Natural killer cell (primary cell): ENCODE measurements around the gene HEATR5B. TPM values are rescaled to one million over a fixed set of nuclear protein-coding genes. Genes with fewer than 3 reads are reported as not detected.

Experiments used
- ATAC-seq, 3 donors: fragments of 150-1000 bp in 2 of 3; fragments of 200-7000 bp in 1 of 3; cut with Tn5 transposase; 1 replicate in 1 of 3; 2 replicates in 2 of 3; pipeline ENCODE4 v1.10.0; 2021; ENCODE audit warnings: mild to moderate bottlenecking in 2 of 3, moderate library complexity in 2 of 3
- DNase-seq, 2 donors: peaks; one replicate each; pipeline versions ENCODE4 v3.0.0 to v3.0.0-alpha.2; 2013 to 2021; ENCODE audit warnings: mixed read lengths in 1 of 2
- H3K27ac ChIP-seq: one replicate; pipeline ENCODE4 v1.5.1; 2013; ENCODE audit warnings: mild to moderate bottlenecking, low read length
- H3K27me3 ChIP-seq: one replicate; pipeline ENCODE4 v1.6.1; 2013; ENCODE audit warnings: low read length; ENCODE audit not compliant: control insufficient read depth, insufficient read depth
- H3K36me3 ChIP-seq: one replicate; pipeline ENCODE4 v1.6.1; 2013; ENCODE audit warnings: low read length; ENCODE audit not compliant: control insufficient read depth, insufficient read depth
- H3K4me1 ChIP-seq: one replicate; pipeline ENCODE4 v1.6.1; 2013; ENCODE audit warnings: low read length; ENCODE audit not compliant: control insufficient read depth, insufficient read depth
- H3K4me3 ChIP-seq: one replicate; pipeline ENCODE4 v1.5.1; 2013; ENCODE audit warnings: low read length
- H3K9me3 ChIP-seq: one replicate; pipeline ENCODE4 v1.6.1; 2013; ENCODE audit warnings: low read length; ENCODE audit not compliant: control insufficient read depth, insufficient read depth
- H3K27ac Mint-ChIP-seq, 2 donors: one replicate each; pipeline ENCODE4 v1.8.0; 2022; ENCODE audit warnings: mild to moderate bottlenecking in 2 of 2, mixed read lengths in 2 of 2, moderate library complexity in 1 of 2
- H3K27me3 Mint-ChIP-seq, 2 donors: one replicate each; pipeline ENCODE4 v1.8.0; 2022; ENCODE audit warnings: low read depth in 2 of 2, mixed read lengths in 2 of 2
- H3K36me3 Mint-ChIP-seq: one replicate; pipeline ENCODE4 v1.8.0; 2022; ENCODE audit warnings: mixed read lengths
- H3K4me1 Mint-ChIP-seq, 2 donors: one replicate each; pipeline ENCODE4 v1.8.0; 2022; ENCODE audit warnings: mixed read lengths in 2 of 2
- H3K4me3 Mint-ChIP-seq: one replicate; pipeline ENCODE4 v1.8.0; 2022; ENCODE audit warnings: mild to moderate bottlenecking, moderate library complexity, mixed read lengths
- H3K9me3 Mint-ChIP-seq, 2 donors: one replicate each; pipeline ENCODE4 v1.8.0; 2022; ENCODE audit warnings: mixed read lengths in 2 of 2
- WGBS: methylation state at CpG from one replicate; pipeline ENCODE4 v1.1.7; 2013; ENCODE audit warnings: missing lambda C conversion rate; ENCODE audit not compliant: insufficient coverage; 5-methylcytosine and 5-hydroxymethylcytosine counted together
- intact Hi-C: fragments of 100-400 bp; cut with micrococcal nuclease; formaldehyde crosslinking; loops from one replicate; pipeline ENCODE4 v1.14.2; 2022
- total RNA-seq, 4 donors: library from RNA; stranded (reverse); fragments of 120-200 nt in 1 of 4; gene quantifications; one replicate each; pipeline versions ENCODE4 v1.2.3 to v1.2.4, GENCODE V29; 2013 to 2022
- TF ChIP-seq, protein P1 (sequence below): fragments of 200-600 bp; IDR thresholded peaks from one replicate; pipeline ENCODE4 v1.8.0; 2022; ENCODE audit warnings: antibody characterized with exemption

The HEATR5B gene
- total RNA-seq, 3 donors from 2014 or later (not counting 1 experiment from before 2014, with no cell fraction given) = 31.1 to 53.9 (median 39.9) TPM

DNA sequence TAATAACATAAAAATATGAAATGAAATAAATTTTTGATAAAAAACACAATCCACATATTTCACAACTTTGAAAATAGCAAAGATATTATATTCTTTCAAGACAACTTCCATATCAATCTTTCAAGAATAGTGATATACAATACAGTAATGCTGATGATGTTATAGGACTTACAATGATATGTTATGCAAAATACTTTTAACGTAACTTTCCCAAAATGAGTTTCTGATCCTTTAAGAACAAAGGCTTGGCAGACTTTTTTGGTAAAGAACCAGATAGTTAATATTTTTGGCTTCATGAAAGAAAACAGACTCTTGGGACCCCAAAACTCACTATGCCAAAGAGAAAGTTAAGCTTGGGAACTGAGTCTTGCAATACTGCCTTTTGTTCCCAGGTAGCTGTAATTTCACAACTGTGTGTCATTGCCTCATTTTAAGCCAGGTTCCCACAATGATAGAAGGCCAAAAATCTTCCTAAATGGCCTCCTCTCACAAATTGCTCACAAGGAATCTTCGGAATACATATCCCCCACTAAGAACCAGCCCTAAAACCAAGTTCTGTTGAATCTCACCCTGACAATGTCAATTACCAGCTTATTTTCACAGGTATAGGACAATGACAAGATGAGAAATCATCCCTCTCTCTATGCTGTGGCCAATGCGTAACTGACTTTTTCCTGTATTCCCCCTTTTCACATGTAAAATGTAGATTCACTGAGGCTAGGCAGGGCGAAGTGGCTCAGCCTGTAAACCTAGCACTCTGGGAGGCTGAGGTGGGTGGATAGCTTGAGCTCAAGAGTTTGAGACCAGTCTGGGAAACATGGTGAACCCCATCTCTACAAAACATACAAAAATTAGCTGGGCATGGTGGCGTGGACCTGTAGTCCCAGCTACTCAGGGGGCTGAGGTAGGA lies 63.0 kb downstream of the HEATR5B start:
- no peak for ATAC-seq
- TF ChIP-seq, protein P1, sequence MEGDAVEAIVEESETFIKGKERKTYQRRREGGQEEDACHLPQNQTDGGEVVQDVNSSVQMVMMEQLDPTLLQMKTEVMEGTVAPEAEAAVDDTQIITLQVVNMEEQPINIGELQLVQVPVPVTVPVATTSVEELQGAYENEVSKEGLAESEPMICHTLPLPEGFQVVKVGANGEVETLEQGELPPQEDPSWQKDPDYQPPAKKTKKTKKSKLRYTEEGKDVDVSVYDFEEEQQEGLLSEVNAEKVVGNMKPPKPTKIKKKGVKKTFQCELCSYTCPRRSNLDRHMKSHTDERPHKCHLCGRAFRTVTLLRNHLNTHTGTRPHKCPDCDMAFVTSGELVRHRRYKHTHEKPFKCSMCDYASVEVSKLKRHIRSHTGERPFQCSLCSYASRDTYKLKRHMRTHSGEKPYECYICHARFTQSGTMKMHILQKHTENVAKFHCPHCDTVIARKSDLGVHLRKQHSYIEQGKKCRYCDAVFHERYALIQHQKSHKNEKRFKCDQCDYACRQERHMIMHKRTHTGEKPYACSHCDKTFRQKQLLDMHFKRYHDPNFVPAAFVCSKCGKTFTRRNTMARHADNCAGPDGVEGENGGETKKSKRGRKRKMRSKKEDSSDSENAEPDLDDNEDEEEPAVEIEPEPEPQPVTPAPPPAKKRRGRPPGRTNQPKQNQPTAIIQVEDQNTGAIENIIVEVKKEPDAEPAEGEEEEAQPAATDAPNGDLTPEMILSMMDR = no peak
- WGBS = 97% methylated on average over 4 of the region's 5 CpGs
- H3K4me3 ChIP-seq = no peak overlapping the region
- H3K9me3 ChIP-seq = no peaks in the 10 kb centered on the region
- no peak overlapping the region for H3K27ac Mint-ChIP-seq
- H3K4me3 Mint-ChIP-seq = no peak overlapping the region
- no peak for DNase-seq
- no peaks in the 10 kb centered on the region for H3K4me1 ChIP-seq
- no peaks in the 10 kb centered on the region for H3K9me3 Mint-ChIP-seq
- intact Hi-C loops = no loop called here
- H3K27me3 ChIP-seq = no peaks in the 10 kb centered on the region
- H3K36me3 Mint-ChIP-seq = peaks cover 16% of the 10 kb centered on the region
- no peak overlapping the region for H3K27ac ChIP-seq
- peaks cover 0 to 4% of the 10 kb centered on the region in 2 donors for H3K4me1 Mint-ChIP-seq
- peaks cover 85% of the 10 kb centered on the region for H3K36me3 ChIP-seq
- H3K27me3 Mint-ChIP-seq = no peaks in the 10 kb centered on the region

DNA sequence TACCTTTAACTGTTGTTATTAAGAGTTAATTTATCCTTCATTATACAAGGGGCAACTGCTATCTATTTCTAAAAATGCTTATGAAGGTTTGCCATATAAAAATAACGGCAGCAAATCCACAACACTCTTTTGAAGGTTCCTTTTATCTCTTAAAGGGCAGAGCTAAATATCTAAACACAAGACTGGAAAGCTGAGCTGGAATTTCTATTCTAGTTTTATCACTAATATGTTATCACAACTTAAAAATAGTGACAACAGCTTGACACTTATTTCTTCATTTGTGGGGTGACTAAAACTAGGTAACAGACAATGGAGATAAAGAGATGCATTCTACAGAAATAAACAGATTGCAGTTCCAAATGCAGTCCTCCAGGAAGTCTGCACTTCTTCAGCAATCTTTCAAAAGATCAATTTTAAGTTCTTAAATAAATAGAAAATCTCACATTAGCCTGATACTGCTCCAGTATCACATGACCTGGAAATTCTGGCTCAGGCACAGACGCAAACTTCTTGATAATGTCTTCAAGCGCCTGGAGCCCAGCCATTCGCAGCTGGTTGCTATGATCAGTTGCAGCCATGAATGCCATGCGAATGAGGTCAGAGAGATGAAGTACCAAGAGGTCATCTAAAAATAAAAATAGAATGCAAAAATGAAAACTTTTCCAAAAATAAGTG lies 63.8 kb downstream of the HEATR5B start:
- no peaks in the 10 kb centered on the region for H3K27me3 ChIP-seq
- H3K4me3 ChIP-seq = no peak overlapping the region
- WGBS = 100% methylated on average over 5 of the region's 5 CpGs
- H3K36me3 ChIP-seq = peaks cover 84% of the 10 kb centered on the region
- intact Hi-C loops = no loop called here
- TF ChIP-seq, protein P1 = no peak
- Mint-ChIP-seq H3K9me3 (no peaks in the 10 kb centered on the region), H3K36me3 (peaks cover 24% of the 10 kb centered on the region), H3K4me1 (peaks cover 0 to 4% of the 10 kb centered on the region in 2 donors), H3K27me3 (no peaks in the 10 kb centered on the region), H3K4me3 (no peak overlapping the region), H3K27ac (no peak overlapping the region)
- H3K4me1 ChIP-seq = no peaks in the 10 kb centered on the region
- ATAC-seq (no peak), DNase-seq (no peak)
- H3K9me3 ChIP-seq = no peaks in the 10 kb centered on the region
- no peak overlapping the region for H3K27ac ChIP-seq

DNA sequence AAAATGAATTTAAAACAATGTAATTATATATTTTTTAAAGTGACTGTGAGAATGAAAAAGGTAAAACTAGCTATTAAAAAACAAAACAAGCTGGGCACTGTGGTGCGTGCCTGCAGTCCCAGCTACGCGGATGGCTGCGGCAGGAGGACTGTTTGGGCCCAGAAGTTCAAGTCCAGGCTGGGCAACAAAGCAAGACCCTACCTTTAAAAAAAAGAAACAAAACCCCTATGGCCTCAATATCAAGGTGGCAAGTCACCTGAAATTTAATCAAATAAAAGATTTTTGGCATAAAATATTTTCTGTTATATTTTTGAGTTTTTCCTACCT lies 70.9 kb downstream of the HEATR5B start:
- no peaks in the 10 kb centered on the region for H3K9me3 ChIP-seq
- no peak overlapping the region for H3K27ac ChIP-seq
- no peaks in the 10 kb centered on the region for H3K27me3 Mint-ChIP-seq
- H3K4me1 Mint-ChIP-seq = peaks cover 1 to 9% of the 10 kb centered on the region in 2 donors
- intact Hi-C loops = no loop called here
- no peak for ATAC-seq
- peaks cover 23% of the 10 kb centered on the region for H3K36me3 Mint-ChIP-seq
- TF ChIP-seq, protein P1 = no peak
- no peak overlapping the region for H3K4me3 ChIP-seq
- peak overlapping the region in 1 of 2 donors; percentile 60 for H3K27ac Mint-ChIP-seq
- peaks cover 5% of the 10 kb centered on the region for H3K4me1 ChIP-seq
- no peak for DNase-seq
- no peak overlapping the region for H3K4me3 Mint-ChIP-seq
- 80% methylated on average over 4 of the region's 4 CpGs for WGBS
- no peaks in the 10 kb centered on the region for H3K27me3 ChIP-seq
- peaks cover 83% of the 10 kb centered on the region for H3K36me3 ChIP-seq
- H3K9me3 Mint-ChIP-seq = no peaks in the 10 kb centered on the region
